Pancreas (tissue), 10 donors: ENCODE measurements around the gene B4GALT6. TPM values are rescaled to one million over a fixed set of nuclear protein-coding genes. Genes with fewer than 3 reads are reported as not detected.

Source experiments
- ATAC-seq, 4 donors: fragments of 200-7000 bp; cut with Tn5 transposase; one replicate each; pipeline versions ENCODE4 v1.8.0 to v1.9.1; 2020; ENCODE audit warnings: mild to moderate bottlenecking in 4 of 4, moderate library complexity in 4 of 4
- DNase-seq, 6 donors: peaks; one replicate each; pipeline ENCODE4 v3.0.0-alpha.2; 2020
- FAIRE-seq: peaks from 2 replicates; lab custom pipeline; 2012; peaks lifted over from hg19 to GRCh38; lab: Jason Lieb, UNC
- H3K27ac ChIP-seq, 4 donors: fragments of 200-600 bp; sonication (generic); 1 replicate in 3 of 4; 2 replicates in 1 of 4; pipeline versions ENCODE4 v1.5.0 to v1.8.0; 2020
- H3K27me3 ChIP-seq, 4 donors: fragments of 200-600 bp; one replicate each; pipeline ENCODE4 v1.8.0; 2021
- H3K36me3 ChIP-seq, 3 donors: fragments of 200-600 bp; sonication (generic) in 1 of 3; one replicate each; pipeline versions ENCODE4 v1.5.0 to v1.8.0; 2020 to 2021
- H3K4me1 ChIP-seq, 3 donors: fragments of 200-600 bp; one replicate each; pipeline ENCODE4 v1.8.0; 2021
- H3K4me3 ChIP-seq, 4 donors: fragments of 200-600 bp; sonication (generic) in 2 of 4; one replicate each; pipeline versions ENCODE4 v1.5.0 to v1.8.0; 2020 to 2021
- H3K9me3 ChIP-seq, 4 donors: fragments of 200-600 bp; one replicate each; pipeline ENCODE4 v1.8.0; 2021
- CTCF ChIP-seq, 4 donors: fragments of 200-600 bp; sonication (generic) in 3 of 4; IDR thresholded peaks; one replicate each; pipeline versions ENCODE4 v1.5.0 to v1.8.0; 2021; ENCODE audit warnings: antibody characterized with exemption in 4 of 4
- WGBS, 2 donors: extraction: QIAGEN DNeasy Blood & Tissue Kit; methylation state at CpG; one replicate each; pipeline ENCODE4 v1.1.7; 2013; 5-methylcytosine and 5-hydroxymethylcytosine counted together
- intact Hi-C, 3 donors: fragments of 100-400 bp; cut with DNase I; formaldehyde crosslinking; loops; one replicate each; pipeline versions ENCODE4 v1.11.1 to v1.14.2; 2022
- polyA plus RNA-seq, 2 donors: library from polyadenylated mRNA; stranded (reverse); fragments of 200-250 nt; gene quantifications; one replicate each; pipeline ENCODE4 v1.2.3, GENCODE V29; 2013
- total RNA-seq, 6 donors: library from RNA; stranded (reverse); fragmentation: NEBNext Ultra II Directional in 4 of 6; extraction: Animal tissue kit (Norgen Biotek cat#: 25700) in 4 of 6; gene quantifications; one replicate each; pipeline versions ENCODE4 v1.2.1 to v1.2.4, GENCODE V29; 2021 to 2023
- donor health status: healthy with polysubstance abuse.
- donor health status: DM: no; HTN: no; CAD: no; lungs with moderate emphysema.
- donor health status: DM: no; HTN: no; CAD: no.
- donor health status: control.
- donor health status: control.
- donor health status: Bipolar disorder and iron deficiency.
- donor health status: DM: yes; HTN: yes; CAD: no.
- donor health status: DM: no; HTN: no; CAD: no.
- donor health status: DM: no; HTN: no; CAD: no.
- donor health status: DM: yes; HTN: yes; CAD: no.

The B4GALT6 gene
- total and polyA plus RNA-seq, 8 donors, result 0.79 to 4.6 (median 2.8) TPM

DNA sequence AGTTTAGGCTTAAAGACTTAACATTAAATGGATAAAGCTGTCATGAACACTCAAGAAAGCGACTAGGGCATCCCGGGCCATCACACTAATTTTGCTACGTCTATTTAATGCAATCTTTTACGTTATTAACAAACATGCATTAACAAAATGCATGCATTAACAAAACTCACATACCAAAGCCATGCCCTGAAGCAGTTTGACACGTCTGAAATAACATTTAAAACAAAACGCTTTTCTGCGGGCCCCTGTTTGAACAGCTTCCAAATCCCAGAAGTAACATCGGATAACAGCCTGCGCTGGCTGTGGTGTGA is 458 bp downstream of the B4GALT6 start:
- WGBS, 2 donors, result 18 to 20% methylated on average over 9 of the region's 9 CpGs
- FAIRE-seq, result no peak
- Histone ChIP-seq H3K36me3 (no peaks in the 10 kb centered on the region), H3K27ac (no peak overlapping the region), H3K4me1 (peaks cover 0 to 6% (median 5%) of the 10 kb centered on the region in 3 donors), H3K4me3 (peak overlapping the region in 3 of 4 donors; percentile 47 to 65 (median 57)), H3K27me3 (no peaks in the 10 kb centered on the region), H3K9me3 (no peaks in the 10 kb centered on the region)
- no peak for DNase-seq
- intact Hi-C loops, result no loop called here
- no peak for TF ChIP-seq CTCF (IDR thresholded peaks at IDR 0.05)
- ATAC-seq, result no peak

GRCh38 chr18:31683106-31683505 is 1.3 kb downstream of the B4GALT6 start:
- no peaks in the 10 kb centered on the region for H3K9me3 ChIP-seq
- 83 to 89% methylated on average over 5 of the region's 5 CpGs for WGBS, 2 donors
- peaks cover 0 to 12% (median 10%) of the 10 kb centered on the region in 3 donors for H3K4me1 ChIP-seq
- no peaks in the 10 kb centered on the region for H3K27me3 ChIP-seq
- DNase-seq (no peak), ATAC-seq (no peak), FAIRE-seq (no peak)
- intact Hi-C loops, result no loop called here
- no peak for TF ChIP-seq CTCF (IDR thresholded peaks at IDR 0.05)
- no peak overlapping the region for H3K27ac ChIP-seq
- no peaks in the 10 kb centered on the region for H3K36me3 ChIP-seq
- no peak overlapping the region for H3K4me3 ChIP-seq

DNA sequence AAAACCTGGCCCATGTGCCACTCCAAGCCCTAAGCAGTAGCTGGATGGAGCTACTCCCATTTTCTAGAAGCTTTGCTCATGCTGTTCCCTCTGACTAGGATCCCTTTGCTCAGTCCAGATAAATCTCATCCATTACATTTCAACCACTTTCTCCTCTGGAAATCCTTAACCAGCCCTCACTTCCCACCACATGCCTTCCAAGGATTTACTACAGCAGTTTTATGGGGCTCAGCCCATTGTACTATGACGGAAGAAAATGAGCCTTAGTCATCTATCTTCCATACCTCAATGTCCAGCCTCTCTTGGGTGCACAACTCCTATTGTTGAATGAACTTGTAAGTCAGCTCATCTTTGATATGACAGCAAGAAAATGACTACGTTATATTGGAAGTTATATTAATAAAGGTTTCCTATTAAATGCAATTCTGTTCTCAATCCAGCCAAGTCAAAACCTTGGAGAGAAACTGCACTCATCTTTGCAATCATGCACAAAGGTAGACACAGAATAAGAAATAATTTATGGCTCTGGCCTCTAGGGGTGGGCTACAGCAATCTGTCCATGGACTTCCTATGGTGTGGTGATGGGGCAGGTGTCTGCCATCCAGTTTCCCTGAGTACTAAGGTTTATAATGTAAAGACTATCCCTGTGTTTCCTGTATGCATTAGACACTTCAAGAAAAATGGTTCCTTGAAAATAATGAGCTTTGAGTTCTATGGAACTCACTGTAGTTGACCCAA is 3.4 kb downstream of the B4GALT6 start:
- intact Hi-C loops, result no loop called here
- H3K9me3 ChIP-seq, result no peaks in the 10 kb centered on the region
- ATAC-seq (no peak), DNase-seq (no peak), FAIRE-seq (no peak)
- TF ChIP-seq CTCF (IDR thresholded peaks at IDR 0.05), result no peak
- peaks cover 0 to 12% (median 10%) of the 10 kb centered on the region in 3 donors for H3K4me1 ChIP-seq
- H3K27ac ChIP-seq, result no peak overlapping the region
- H3K27me3 ChIP-seq, result no peaks in the 10 kb centered on the region
- no peaks in the 10 kb centered on the region for H3K36me3 ChIP-seq
- no peak overlapping the region for H3K4me3 ChIP-seq
- 80 to 89% methylated on average over 2 of the region's 2 CpGs for WGBS, 2 donors

- DNase-seq (no peak), FAIRE-seq (no peak), ATAC-seq (no peak)
- no peaks in the 10 kb centered on the region for H3K9me3 ChIP-seq
- no peaks in the 10 kb centered on the region for H3K27me3 ChIP-seq
- H3K4me1 ChIP-seq, result peaks cover 0 to 12% (median 10%) of the 10 kb centered on the region in 3 donors
- H3K27ac ChIP-seq, result no peak overlapping the region
- intact Hi-C loops, result no loop called here
- WGBS, 2 donors, result 41 to 45% methylated on average over 1 of the region's 1 CpG
- TF ChIP-seq CTCF (IDR thresholded peaks at IDR 0.05), result no peak
- H3K36me3 ChIP-seq, result no peaks in the 10 kb centered on the region
- H3K4me3 ChIP-seq, result no peak overlapping the region
These were observed 4.0 kb downstream of the B4GALT6 start for GRCh38 chr18:31680433-31680811.

GRCh38 chr18:31679791-31680432 is 4.5 kb downstream of the B4GALT6 start:
- Histone ChIP-seq H3K27ac (no peak overlapping the region), H3K9me3 (no peaks in the 10 kb centered on the region), H3K4me1 (peaks cover 0 to 12% (median 10%) of the 10 kb centered on the region in 3 donors), H3K27me3 (no peaks in the 10 kb centered on the region), H3K36me3 (no peaks in the 10 kb centered on the region), H3K4me3 (no peak overlapping the region)
- ATAC-seq (no peak), DNase-seq (no peak), FAIRE-seq (no peak)
- intact Hi-C loops, result no loop called here
- TF ChIP-seq CTCF (IDR thresholded peaks at IDR 0.05), result no peak
- whole genome bisulfite sequencing, 2 donors, result 95 to 98% methylated on average over 5 of the region's 5 CpGs
